NB4 (cell line): ENCODE data around the gene FOXB1.

Experiments used
- CTCF ChIP-seq: IDR thresholded peaks from one replicate; pipeline ENCODE4 v1.5.1; 2012; ENCODE audit warnings: low read depth, low read length
- POLR2A ChIP-seq: IDR thresholded peaks from 2 replicates; pipeline ENCODE4 v1.6.1; 2011; ENCODE audit warnings: mild to moderate bottlenecking; ENCODE audit not compliant: insufficient read length; ENCODE audit errors: extremely low read depth

GRCh38 chr15:59997070-59997701 is 6.9 kb upstream of the FOXB1 start:
- no peak for TF ChIP-seq CTCF
- TF ChIP-seq POLR2A, result no peak
